Measurements from ENCODE around the gene MATR3.
"Not testable (repeated sequence)": the region's sequence is repeated elsewhere in the genome, so short reads cannot be mapped to it uniquely, and the experiment has no call there.

Gene MATR3

GRCh38 chr5:139347863-139348262 lies 54.3 kb downstream of the MATR3 start:
- not testable (repeated sequence) for DNase-seq (ENCODE audit: low read depth in 2 of 2)

- no peak for DNase-seq (ENCODE audit: low read depth in 2 of 2)
These were observed 60.6 kb downstream of the MATR3 start for GRCh38 chr5:139354186-139354585.

- not testable (repeated sequence) for DNase-seq (ENCODE audit: low read depth in 2 of 2)
These were observed 62.4 kb downstream of the MATR3 start for GRCh38 chr5:139355900-139356299.

- no peak for DNase-seq (ENCODE audit: low read depth in 2 of 2)
These were observed 64.5 kb downstream of the MATR3 start for GRCh38 chr5:139358064-139358463.

- DNase-seq (ENCODE audit: low read depth in 2 of 2) = no peak
These were observed 66.8 kb downstream of the MATR3 start for GRCh38 chr5:139360384-139360783.

- DNase-seq (ENCODE audit: low read depth in 2 of 2) = no peak
These were observed 68.4 kb downstream of the MATR3 start for GRCh38 chr5:139361835-139362429.

- no peak for DNase-seq (ENCODE audit: low read depth in 2 of 2)
These were observed 70.4 kb downstream of the MATR3 start for GRCh38 chr5:139363937-139364336.

- DNase-seq (ENCODE audit: low read depth in 2 of 2) = no peak
These were observed 70.9 kb downstream of the MATR3 start for GRCh38 chr5:139364466-139364865.

- no peak for DNase-seq (ENCODE audit: low read depth in 2 of 2)
These were observed 75.1 kb downstream of the MATR3 start for GRCh38 chr5:139368613-139369012.

- DNase-seq (ENCODE audit: low read depth in 2 of 2) = no peak
These were observed 75.6 kb downstream of the MATR3 start for GRCh38 chr5:139369181-139369580.

- DNase-seq (ENCODE audit: low read depth in 2 of 2) = no peak
These were observed 78.2 kb downstream of the MATR3 start for GRCh38 chr5:139371482-139372435.

GRCh38 chr5:139374909-139375308 lies 81.4 kb downstream of the MATR3 start:
- no peak for DNase-seq (ENCODE audit: low read depth in 2 of 2)

GRCh38 chr5:139376364-139376763 lies 82.8 kb downstream of the MATR3 start:
- no peak for DNase-seq (ENCODE audit: low read depth in 2 of 2)

- DNase-seq (ENCODE audit: low read depth in 2 of 2) = no peak
These were observed 83.7 kb downstream of the MATR3 start for GRCh38 chr5:139377226-139377625.

GRCh38 chr5:139378101-139378825 lies 84.7 kb downstream of the MATR3 start:
- no peak for DNase-seq (ENCODE audit: low read depth in 2 of 2)

- no peak for DNase-seq (ENCODE audit: low read depth in 2 of 2)
These were observed 85.4 kb downstream of the MATR3 start for GRCh38 chr5:139378941-139379361.

GRCh38 chr5:139379626-139380449 lies 86.3 kb downstream of the MATR3 start:
- DNase-seq (ENCODE audit: low read depth in 2 of 2) = no peak

Data from stimulated activated CD4-positive, alpha-beta T cell treated with anti-CD3 and anti-CD28 coated beads, Interleukin-12 subunit alpha, Interleukin-12 subunit beta, amount 100 ng/mL, for 24 hours (primary cell).